K562 (cell line): ENCODE data around the gene NPM3. TPM values are rescaled to one million over a fixed set of nuclear protein-coding genes. Genes with fewer than 3 reads are reported as not detected.
A peak's percentile ranks its signal among the peaks of the same experiment; 100 is the strongest.

Experiments used
- CCNT2 ChIP-seq: IDR thresholded peaks from 2 replicates; pipeline ENCODE4 v1.6.1; 2011; ENCODE audit warnings: borderline replicate concordance, low read depth, mild to moderate bottlenecking, moderate library complexity, mixed read lengths, low read length; ENCODE audit not compliant: insufficient read length; ENCODE audit errors: extremely low read depth
- ELF2 ChIP-seq: fragments of 250-450 bp; sonication (Bioruptor Pico); IDR thresholded peaks from 2 replicates; pipeline ENCODE4 v1.5.0; 2021; ENCODE audit warnings: mild to moderate bottlenecking
- KAT7 ChIP-seq: sonication (generic); formaldehyde crosslinking; IDR thresholded peaks from 2 replicates; pipeline ENCODE4 v1.8.0; 2022; ENCODE audit warnings: missing genetic modification reagents, mild to moderate bottlenecking, borderline replicate concordance
- KLF1 ChIP-seq: fragments of 450-650 bp; IDR thresholded peaks from 2 replicates; pipeline ENCODE4 v1.6.1; 2016; ENCODE audit warnings: missing genetic modification characterization, missing compliant biosample characterization
- SNIP1 ChIP-seq: fragments of 450-650 bp; IDR thresholded peaks from 2 replicates; pipeline ENCODE4 v1.7.1; 2017; ENCODE audit warnings: low read depth, mild to moderate bottlenecking
- SRSF9 ChIP-seq: fragments of 200-400 bp; formaldehyde crosslinking; IDR thresholded peaks from 2 replicates; pipeline ENCODE4 v1.6.1; 2017; ENCODE audit warnings: low read depth, low read length, borderline replicate concordance
- ZFX ChIP-seq: sonication (generic); formaldehyde crosslinking; IDR thresholded peaks from 2 replicates; pipeline ENCODE4 v1.8.0; 2022; ENCODE audit warnings: mild to moderate bottlenecking, missing genetic modification reagents, moderate library complexity
- ZNF316 ChIP-seq: fragments of 450-650 bp; IDR thresholded peaks from 2 replicates; pipeline ENCODE4 v1.6.1; 2016
- ZNF431 ChIP-seq: sonication (generic); formaldehyde crosslinking; IDR thresholded peaks from 2 replicates; pipeline ENCODE4 v1.8.0; 2022; ENCODE audit warnings: mild to moderate bottlenecking, missing genetic modification reagents
- ZNF766 ChIP-seq: fragments of 200-800 bp; sonication (Bioruptor generic); conservative IDR thresholded peaks from 2 replicates; pipeline ENCODE4 v1.6.1; 2016; ENCODE audit warnings: missing genetic modification characterization, missing compliant biosample characterization
- polyA plus RNA-seq, 8 experiments: library from polyadenylated mRNA; depleted of rRNA in 4 of 8; stranded (reverse) in 5 of 8; unstranded in 3 of 8; fragments of >200 nt; fragmentation: Nextera tagmentation in 2 of 8; fragmentation: Illumina TruSeq in 1 of 8; extraction: Ambion mirVana in 2 of 8; extraction: Trizol in 1 of 8; gene quantifications; 2 replicates each; pipeline versions ENCODE4 v1.2.1 to v1.2.3, GENCODE V29; 2011 to 2014; ENCODE audit warnings: inconsistent platforms in 1 of 8, missing spikeins in 1 of 8
- total RNA-seq, 7 experiments: library from RNA; depleted of rRNA in 6 of 7; stranded (reverse); fragments of >200 nt in 6 of 7; fragmentation: Illumina TruSeq in 2 of 7; extraction: Trizol in 2 of 7; gene quantifications; 2 replicates each; pipeline versions ENCODE4 v1.2.1 to v1.2.3, GENCODE V29; 2011 to 2021; ENCODE audit warnings: low replicate concordance in 1 of 7
- TF ChIP-seq, protein P1 (sequence below): fragments of 250-450 bp; sonication (Bioruptor Pico); IDR thresholded peaks from 2 replicates; pipeline ENCODE4 v1.4.0; 2020; ENCODE audit warnings: mild to moderate bottlenecking
- TF ChIP-seq, protein P2 (sequence below): fragments of 450-650 bp; IDR thresholded peaks from 2 replicates; pipeline ENCODE4 v1.6.1; 2017; ENCODE audit warnings: antibody characterized with exemption, mild to moderate bottlenecking
- TF ChIP-seq, protein P3 (sequence below): sonication (generic); formaldehyde crosslinking; IDR thresholded peaks from 2 replicates; pipeline ENCODE4 v1.8.0; 2022; ENCODE audit warnings: mild to moderate bottlenecking, missing genetic modification reagents
- TF ChIP-seq, protein P4 (sequence below): fragments of 450-650 bp; IDR thresholded peaks from 2 replicates; pipeline ENCODE4 v1.6.1; 2016; ENCODE audit warnings: borderline replicate concordance

Gene NPM3
- total and polyA plus RNA-seq, 9 of the 15 experiments (the other 6 are each of a cell fraction or from before 2014, with no cell fraction given), result 15.2 to 239 (median 114) TPM

DNA sequence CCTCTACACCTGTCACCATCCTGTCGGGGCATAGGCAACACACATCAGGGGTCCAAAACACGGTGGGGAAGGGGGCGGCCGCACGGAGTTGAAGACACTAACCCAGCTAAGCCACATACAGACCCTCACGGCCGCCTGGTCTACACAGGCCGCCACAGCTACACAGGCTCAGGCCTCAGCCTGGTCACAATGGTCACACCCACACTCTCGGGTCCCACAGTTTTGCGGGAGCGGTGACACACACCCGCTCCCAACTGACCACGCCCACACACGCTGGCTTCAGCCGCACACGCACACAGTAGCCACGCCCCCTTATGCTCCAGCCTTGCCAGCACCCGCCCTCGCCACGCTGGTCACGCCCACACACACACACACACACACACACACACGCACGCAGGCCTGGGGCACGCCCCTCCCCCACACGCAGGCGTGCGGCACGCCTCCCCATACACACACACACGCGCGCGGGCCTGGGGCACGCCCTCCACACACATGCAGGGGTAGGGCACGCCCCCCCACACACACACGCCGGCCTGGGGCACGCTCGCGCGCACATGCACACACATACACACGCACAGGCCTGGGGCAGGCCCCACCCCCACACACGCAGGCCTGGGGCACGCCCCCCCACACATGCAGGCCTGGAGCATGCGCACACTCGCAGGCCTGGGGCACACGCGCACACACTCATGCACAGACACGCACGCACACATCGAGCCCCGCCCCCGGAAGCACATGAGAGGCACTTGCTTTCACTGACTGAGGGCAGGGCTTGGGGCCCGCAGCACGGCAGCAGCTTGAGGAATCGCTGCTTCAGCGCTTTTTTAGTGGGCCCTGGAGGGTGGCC, 47.3 kb upstream of the NPM3 start (continued):
- TF ChIP-seq, protein P1, sequence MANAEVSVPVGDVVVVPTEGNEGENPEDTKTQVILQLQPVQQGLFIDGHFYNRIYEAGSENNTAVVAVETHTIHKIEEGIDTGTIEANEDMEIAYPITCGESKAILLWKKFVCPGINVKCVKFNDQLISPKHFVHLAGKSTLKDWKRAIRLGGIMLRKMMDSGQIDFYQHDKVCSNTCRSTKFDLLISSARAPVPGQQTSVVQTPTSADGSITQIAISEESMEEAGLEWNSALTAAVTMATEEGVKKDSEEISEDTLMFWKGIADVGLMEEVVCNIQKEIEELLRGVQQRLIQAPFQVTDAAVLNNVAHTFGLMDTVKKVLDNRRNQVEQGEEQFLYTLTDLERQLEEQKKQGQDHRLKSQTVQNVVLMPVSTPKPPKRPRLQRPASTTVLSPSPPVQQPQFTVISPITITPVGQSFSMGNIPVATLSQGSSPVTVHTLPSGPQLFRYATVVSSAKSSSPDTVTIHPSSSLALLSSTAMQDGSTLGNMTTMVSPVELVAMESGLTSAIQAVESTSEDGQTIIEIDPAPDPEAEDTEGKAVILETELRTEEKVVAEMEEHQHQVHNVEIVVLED, result peak; percentile 89
- TF ChIP-seq ZNF316 (peak; percentile 91), ZNF766 (CRISPR knock-in tag) (peak; percentile 86), CCNT2 (peak; percentile 84), ZFX (CRISPR knock-in tag) (peak; percentile 58), KLF1 (tag) (peak; percentile 90), KAT7 (CRISPR knock-in tag) (peak; percentile 95), ELF2 (CRISPR knock-in tag) (0 out of 2 replicates have a peak, but pooled peaks have one; percentile 48), SRSF9 (no peak), ZNF431 (CRISPR knock-in tag) (0 out of 2 replicates have a peak, but pooled peaks have one; percentile 17), SNIP1 (no peak; the same call in 1 of the 2 replicates)
- TF ChIP-seq, protein P2, sequence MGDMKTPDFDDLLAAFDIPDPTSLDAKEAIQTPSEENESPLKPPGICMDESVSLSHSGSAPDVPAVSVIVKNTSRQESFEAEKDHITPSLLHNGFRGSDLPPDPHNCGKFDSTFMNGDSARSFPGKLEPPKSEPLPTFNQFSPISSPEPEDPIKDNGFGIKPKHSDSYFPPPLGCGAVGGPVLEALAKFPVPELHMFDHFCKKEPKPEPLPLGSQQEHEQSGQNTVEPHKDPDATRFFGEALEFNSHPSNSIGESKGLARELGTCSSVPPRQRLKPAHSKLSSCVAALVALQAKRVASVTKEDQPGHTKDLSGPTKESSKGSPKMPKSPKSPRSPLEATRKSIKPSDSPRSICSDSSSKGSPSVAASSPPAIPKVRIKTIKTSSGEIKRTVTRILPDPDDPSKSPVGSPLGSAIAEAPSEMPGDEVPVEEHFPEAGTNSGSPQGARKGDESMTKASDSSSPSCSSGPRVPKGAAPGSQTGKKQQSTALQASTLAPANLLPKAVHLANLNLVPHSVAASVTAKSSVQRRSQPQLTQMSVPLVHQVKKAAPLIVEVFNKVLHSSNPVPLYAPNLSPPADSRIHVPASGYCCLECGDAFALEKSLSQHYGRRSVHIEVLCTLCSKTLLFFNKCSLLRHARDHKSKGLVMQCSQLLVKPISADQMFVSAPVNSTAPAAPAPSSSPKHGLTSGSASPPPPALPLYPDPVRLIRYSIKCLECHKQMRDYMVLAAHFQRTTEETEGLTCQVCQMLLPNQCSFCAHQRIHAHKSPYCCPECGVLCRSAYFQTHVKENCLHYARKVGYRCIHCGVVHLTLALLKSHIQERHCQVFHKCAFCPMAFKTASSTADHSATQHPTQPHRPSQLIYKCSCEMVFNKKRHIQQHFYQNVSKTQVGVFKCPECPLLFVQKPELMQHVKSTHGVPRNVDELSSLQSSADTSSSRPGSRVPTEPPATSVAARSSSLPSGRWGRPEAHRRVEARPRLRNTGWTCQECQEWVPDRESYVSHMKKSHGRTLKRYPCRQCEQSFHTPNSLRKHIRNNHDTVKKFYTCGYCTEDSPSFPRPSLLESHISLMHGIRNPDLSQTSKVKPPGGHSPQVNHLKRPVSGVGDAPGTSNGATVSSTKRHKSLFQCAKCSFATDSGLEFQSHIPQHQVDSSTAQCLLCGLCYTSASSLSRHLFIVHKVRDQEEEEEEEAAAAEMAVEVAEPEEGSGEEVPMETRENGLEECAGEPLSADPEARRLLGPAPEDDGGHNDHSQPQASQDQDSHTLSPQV, result no peak
- TF ChIP-seq, protein P3, sequence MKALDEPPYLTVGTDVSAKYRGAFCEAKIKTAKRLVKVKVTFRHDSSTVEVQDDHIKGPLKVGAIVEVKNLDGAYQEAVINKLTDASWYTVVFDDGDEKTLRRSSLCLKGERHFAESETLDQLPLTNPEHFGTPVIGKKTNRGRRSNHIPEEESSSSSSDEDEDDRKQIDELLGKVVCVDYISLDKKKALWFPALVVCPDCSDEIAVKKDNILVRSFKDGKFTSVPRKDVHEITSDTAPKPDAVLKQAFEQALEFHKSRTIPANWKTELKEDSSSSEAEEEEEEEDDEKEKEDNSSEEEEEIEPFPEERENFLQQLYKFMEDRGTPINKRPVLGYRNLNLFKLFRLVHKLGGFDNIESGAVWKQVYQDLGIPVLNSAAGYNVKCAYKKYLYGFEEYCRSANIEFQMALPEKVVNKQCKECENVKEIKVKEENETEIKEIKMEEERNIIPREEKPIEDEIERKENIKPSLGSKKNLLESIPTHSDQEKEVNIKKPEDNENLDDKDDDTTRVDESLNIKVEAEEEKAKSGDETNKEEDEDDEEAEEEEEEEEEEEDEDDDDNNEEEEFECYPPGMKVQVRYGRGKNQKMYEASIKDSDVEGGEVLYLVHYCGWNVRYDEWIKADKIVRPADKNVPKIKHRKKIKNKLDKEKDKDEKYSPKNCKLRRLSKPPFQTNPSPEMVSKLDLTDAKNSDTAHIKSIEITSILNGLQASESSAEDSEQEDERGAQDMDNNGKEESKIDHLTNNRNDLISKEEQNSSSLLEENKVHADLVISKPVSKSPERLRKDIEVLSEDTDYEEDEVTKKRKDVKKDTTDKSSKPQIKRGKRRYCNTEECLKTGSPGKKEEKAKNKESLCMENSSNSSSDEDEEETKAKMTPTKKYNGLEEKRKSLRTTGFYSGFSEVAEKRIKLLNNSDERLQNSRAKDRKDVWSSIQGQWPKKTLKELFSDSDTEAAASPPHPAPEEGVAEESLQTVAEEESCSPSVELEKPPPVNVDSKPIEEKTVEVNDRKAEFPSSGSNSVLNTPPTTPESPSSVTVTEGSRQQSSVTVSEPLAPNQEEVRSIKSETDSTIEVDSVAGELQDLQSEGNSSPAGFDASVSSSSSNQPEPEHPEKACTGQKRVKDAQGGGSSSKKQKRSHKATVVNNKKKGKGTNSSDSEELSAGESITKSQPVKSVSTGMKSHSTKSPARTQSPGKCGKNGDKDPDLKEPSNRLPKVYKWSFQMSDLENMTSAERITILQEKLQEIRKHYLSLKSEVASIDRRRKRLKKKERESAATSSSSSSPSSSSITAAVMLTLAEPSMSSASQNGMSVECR (CRISPR knock-in tag), result peak; percentile 99
- TF ChIP-seq, protein P4, sequence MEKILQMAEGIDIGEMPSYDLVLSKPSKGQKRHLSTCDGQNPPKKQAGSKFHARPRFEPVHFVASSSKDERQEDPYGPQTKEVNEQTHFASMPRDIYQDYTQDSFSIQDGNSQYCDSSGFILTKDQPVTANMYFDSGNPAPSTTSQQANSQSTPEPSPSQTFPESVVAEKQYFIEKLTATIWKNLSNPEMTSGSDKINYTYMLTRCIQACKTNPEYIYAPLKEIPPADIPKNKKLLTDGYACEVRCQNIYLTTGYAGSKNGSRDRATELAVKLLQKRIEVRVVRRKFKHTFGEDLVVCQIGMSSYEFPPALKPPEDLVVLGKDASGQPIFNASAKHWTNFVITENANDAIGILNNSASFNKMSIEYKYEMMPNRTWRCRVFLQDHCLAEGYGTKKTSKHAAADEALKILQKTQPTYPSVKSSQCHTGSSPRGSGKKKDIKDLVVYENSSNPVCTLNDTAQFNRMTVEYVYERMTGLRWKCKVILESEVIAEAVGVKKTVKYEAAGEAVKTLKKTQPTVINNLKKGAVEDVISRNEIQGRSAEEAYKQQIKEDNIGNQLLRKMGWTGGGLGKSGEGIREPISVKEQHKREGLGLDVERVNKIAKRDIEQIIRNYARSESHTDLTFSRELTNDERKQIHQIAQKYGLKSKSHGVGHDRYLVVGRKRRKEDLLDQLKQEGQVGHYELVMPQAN, result peak; percentile 98
